HG03520 (cell line): ENCODE measurements around the gene PRAF2.
A peak's percentile ranks its signal among the peaks of the same experiment; 100 is the strongest.

ENCODE experiments used
- ATAC-seq: cut with Tn5 transposase; IDR thresholded peaks from one replicate; pipeline ENCODE4 v1.9.1; 2021; ENCODE audit warnings: mild to moderate bottlenecking, moderate library complexity; ENCODE audit not compliant: unreplicated experiment

The PRAF2 gene

DNA sequence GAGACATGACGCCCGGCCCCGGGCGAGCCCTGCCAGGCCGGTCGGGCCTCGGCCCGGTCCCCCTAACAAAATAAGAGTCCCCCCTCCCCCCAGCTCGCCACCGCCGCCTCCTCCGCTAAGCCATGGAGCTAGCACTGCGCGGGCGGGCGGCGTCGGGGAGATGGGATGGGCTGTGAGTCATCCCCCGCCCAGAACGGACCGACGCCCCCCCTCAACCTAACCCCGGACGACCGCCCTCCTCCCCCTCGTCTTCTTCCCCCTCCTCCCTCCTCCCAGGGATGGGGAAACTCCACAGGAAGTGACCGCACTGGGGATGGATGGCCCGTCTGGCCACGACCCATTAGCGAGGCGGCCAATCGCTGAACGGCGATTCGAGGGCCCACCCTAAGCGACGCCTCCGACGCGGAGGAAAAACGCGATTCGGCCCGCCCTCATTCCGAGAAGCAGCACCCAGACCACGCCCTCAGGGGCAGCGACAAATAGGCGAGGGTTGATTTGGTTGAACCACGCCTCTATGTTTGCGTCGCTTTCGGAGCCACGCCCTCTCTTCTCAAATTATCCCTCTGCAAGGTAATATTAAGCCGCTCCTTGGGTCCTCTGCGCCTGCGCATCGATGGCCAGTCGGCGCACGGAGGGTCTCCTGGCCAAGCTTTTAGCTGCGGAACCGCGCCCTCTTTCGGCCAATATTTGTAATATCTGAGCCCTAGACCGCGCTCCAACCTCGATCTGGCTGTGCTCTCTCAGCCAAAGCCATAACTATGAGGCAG is 30.4 kb downstream of the PRAF2 start, which contains the start of gene TFE3:
TSS of gene TFE3 (minus strand) at position 138 of the 767 bp plus-strand sequence. CDS start at position 7, 131 bp downstream.
- peak; percentile 90 for ATAC-seq

DNA sequence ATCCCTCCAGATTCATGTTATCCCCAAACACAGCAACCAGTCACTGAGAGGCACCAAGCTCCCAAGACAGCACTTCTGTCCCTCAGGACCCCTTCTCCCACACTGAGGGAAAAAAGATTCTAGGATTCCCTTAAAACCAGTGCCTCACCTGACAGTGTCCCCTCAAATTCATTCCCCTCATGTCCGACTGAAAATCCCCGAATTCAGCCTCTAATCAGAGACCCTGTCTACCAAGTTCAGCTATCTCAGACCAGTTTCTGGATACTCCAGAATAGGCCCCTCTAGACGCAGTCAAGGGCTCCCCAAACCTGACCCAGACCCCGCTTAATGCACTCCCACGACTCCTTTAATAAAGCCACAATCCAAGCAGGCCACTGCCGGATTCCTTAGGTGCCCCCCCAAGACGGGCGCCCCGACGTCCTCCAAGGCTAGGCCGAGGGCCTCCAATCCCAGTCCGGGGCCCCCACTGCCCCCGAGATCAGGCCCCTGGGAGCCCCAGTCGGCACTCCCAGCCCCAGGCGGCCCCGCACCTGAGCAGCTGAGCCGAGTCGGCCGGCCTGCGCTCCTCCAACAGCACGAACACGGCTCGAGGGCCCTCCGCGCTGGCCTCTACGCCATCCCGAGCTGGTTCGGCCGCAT is 31.1 kb downstream of the PRAF2 start:
- ATAC-seq: no peak

DNA sequence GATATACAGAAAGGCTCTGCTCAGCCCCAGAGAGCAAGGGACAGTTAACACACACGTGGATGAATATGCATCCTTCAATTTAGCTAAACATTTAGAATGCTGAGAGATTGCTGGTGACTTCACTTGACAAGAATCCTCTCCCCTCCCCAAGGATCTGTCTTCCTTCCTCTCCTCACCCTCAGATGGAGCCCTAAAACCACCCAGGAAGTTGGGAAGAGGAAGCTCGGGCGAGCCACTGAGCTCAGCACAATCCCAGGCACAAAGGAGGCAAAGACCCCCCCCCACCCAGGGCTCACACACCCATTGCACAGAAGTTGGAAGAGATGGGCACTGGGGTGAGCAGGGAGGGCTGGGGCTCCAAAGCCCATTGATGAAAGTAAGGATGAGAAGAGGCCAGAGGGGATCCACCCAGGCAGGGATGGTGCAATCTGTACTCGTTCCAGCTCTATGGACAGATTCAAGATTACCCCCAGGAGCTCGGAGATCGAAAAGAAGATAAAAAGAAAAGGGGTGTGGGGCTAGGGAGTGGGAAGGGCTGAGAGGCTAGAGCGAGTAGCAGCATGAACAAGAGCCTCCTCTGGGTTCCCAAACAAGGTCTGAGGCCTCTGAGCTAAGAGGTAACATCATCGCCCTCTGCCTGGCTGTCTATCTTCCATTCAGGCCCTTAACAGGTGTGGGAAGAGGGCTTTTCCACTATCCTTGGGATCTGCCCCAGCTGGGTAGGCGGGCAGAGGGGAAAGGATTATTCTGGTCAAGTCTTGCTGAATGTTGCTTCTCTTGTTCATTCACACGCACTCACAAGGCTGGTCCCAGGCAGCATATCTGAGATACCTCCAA is 31.8 kb downstream of the PRAF2 start:
- ATAC-seq: no peak

DNA sequence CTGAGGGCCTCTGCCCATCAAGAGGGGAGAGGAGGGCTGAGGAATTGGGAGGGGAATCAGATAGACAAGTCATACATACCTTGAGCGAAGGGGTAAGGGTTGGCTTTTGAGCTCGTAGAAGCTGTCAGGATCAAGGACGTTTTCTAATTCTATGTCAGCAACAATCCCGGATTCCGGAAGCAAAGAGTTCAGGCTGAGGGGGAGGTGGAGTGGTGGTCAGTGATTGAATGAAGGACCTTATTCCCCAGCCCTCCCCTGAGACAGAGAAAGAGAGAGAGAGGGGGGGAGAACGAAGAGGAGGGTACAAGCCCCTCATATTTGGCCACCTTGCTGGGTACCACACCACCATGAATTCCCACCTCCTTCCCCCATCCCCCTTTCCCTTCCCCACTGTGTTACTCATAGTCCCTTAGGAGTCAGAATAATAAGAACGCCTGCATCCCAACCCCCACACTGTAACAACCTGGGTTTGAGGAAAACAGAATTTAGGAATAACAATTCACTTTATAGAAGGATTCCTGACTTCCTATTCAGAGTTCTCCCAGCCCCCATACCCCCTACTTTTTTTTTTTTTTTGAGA is 33.3 kb downstream of the PRAF2 start:
- no peak for ATAC-seq

- no peak for ATAC-seq
Measured at GRCh38 chrX:49039598-49040375, 34.0 kb downstream of the PRAF2 start.

DNA sequence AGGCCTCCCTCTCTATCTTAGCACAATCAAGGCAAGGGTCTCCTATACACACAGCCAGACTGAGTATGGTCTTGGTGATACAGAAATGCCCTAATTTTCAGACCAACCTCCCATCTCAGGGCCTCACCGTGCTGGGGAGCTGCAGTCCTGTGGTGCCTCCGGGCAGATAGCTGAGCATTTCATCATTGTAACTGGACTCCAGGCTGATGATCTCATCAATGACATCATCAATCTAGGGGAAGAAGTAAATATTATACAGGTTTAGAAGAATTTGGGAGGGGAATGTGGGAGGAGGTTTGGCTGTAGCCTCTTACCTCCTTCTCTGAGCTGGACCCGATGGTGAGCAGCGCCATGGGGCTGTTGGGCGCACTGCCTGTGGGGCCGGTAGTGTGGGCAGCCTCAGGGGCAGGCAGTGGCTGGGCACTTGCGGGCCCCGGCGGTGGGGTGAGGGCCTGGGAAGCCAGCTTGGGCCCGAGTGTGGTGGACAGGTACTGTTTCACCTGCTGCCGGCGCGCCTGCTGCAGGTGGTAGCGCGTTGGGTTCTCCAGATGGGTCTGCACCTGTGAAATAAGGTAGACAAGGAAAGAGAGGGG is 35.8 kb downstream of the PRAF2 start:
- ATAC-seq: no peak

- ATAC-seq: no peak
Measured at GRCh38 chrX:49030283-49030682, 43.5 kb downstream of the PRAF2 start.

DNA sequence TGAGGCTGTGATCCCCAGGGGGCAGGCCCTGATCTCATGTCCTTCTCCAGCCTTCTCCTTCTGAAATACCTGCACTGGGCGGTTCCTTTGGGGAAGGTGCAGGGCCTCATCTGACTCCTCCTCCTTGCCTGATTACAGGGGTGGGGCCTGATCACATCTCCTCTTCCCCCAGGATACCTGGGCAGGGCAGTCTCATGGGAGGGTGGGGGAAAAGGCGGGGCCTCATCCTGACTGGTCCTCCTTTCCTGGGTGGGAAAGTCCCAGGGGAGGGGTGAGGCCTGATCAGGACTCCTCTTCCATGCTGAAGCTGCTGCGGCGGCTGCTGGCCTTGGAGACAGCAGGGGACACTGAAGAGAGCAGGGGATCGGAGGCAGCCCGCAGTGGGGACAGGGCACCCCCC is 43.9 kb downstream of the PRAF2 start:
- no peak for ATAC-seq
